ENCODE data around the gene MLC1.

MLC1 gene

DNA sequence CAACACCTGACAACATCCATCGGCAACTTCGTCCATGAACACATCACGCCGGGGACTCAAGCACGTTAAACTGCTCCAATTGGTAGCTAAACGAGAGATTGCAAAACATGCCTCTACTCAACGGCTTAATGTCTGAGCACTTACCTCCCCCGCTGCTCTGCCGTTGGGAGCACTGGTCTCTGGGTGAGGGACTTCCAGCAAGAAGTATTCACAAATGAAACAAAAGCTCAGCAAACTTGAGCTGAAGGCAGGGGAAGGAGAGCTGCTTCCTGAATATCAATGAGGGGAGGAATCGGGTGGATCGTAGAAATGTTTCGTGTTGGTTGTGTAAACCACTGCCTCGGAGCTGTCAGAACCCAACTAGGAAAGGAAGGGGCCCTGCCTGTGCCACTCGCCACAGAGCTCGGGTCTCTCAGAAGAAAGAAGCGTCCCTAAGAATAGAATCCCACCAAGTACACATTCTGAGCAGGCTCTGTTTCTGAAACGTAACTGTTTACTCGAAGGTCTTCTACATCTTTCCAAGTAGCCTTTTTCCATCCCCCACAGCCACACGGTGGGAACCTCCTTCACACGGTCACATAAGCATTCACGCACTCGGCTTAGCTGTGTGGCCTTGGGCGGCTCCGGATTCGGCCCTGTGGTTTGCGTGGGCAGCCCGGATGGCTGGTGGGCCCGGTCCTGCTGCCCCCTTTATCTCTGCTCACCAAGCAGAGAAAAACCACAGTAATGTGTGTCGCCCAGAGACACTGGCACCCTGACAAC is at the start of gene MLC1:
MLC1 (minus strand) TSS at position 216 of the 762 bp plus-strand sequence. CDS start 524 bp downstream, outside the sequence.
- TF ChIP-seq, protein P1, sequence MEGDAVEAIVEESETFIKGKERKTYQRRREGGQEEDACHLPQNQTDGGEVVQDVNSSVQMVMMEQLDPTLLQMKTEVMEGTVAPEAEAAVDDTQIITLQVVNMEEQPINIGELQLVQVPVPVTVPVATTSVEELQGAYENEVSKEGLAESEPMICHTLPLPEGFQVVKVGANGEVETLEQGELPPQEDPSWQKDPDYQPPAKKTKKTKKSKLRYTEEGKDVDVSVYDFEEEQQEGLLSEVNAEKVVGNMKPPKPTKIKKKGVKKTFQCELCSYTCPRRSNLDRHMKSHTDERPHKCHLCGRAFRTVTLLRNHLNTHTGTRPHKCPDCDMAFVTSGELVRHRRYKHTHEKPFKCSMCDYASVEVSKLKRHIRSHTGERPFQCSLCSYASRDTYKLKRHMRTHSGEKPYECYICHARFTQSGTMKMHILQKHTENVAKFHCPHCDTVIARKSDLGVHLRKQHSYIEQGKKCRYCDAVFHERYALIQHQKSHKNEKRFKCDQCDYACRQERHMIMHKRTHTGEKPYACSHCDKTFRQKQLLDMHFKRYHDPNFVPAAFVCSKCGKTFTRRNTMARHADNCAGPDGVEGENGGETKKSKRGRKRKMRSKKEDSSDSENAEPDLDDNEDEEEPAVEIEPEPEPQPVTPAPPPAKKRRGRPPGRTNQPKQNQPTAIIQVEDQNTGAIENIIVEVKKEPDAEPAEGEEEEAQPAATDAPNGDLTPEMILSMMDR (IDR thresholded peaks at IDR 0.05; ENCODE audit: low read depth, low read length, missing control alignments), result no peak
- DNase-seq (ENCODE audit: low read depth), result no peak
- no peak within 1 kb of the TSS for H3K4me3 ChIP-seq (ENCODE audit: low read depth, low read length)

GRCh38 chr22:50134481-50134880 is 49.3 kb upstream of the MLC1 start:
- H3K4me3 ChIP-seq (ENCODE audit: low read depth, low read length), result no peak overlapping the region
- no peak for DNase-seq (ENCODE audit: low read depth)
- TF ChIP-seq, protein P1 (IDR thresholded peaks at IDR 0.05; ENCODE audit: low read depth, low read length, missing control alignments), result no peak

DNA sequence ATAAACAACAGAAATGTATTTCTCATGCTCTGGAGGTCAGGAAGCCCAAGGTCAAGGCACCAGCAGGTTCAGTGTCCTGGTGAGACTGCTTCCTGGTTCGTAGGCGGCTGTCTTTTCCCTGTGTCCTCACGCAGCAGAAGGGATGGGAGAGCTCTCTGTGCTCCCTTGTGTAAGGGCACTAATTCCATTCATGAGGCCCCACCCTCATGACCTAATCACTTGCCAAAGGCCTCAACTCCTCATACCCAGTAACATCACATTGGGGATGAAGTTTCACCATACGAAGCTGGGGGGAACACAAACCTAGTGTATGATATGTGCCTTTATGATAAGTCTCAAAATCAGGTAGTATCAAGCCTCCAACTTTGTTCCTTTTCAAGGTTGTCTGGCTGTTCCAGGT is 46.7 kb upstream of the MLC1 start:
- TF ChIP-seq, protein P1 (IDR thresholded peaks at IDR 0.05; ENCODE audit: low read depth, low read length, missing control alignments), result no peak
- H3K4me3 ChIP-seq (ENCODE audit: low read depth, low read length), result no peak overlapping the region
- no peak for DNase-seq (ENCODE audit: low read depth)

GRCh38 chr22:50129121-50129736 is 44.0 kb upstream of the MLC1 start:
- DNase-seq (ENCODE audit: low read depth), result no peak
- TF ChIP-seq, protein P1 (IDR thresholded peaks at IDR 0.05; ENCODE audit: low read depth, low read length, missing control alignments), result no peak
- no peak overlapping the region for H3K4me3 ChIP-seq (ENCODE audit: low read depth, low read length)

DNA sequence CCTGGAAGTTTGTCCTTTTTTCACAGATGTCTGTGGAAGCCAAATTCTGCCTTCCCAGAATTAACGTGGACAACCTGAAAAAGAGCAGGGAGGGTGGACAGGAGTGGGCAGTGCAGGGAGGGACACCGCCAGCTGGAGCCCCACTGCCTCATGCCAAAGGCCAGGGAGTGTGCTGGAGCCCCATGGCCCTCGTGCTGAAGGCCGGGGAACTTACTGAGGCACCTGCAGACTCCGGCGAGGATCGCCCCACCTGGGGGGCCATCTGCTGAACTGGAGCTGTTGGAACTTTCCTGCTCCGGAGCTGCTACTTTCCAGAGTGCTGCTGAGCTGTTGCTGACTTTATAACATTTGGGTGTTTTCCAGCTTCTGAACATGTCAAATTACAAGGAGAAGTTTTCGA is 39.8 kb upstream of the MLC1 start:
- TF ChIP-seq, protein P1 (IDR thresholded peaks at IDR 0.05; ENCODE audit: low read depth, low read length, missing control alignments), result no peak
- H3K4me3 ChIP-seq (ENCODE audit: low read depth, low read length), result no peak overlapping the region
- DNase-seq (ENCODE audit: low read depth), result no peak

GRCh38 chr22:50123119-50123518 is 37.9 kb upstream of the MLC1 start:
- TF ChIP-seq, protein P1 (IDR thresholded peaks at IDR 0.05; ENCODE audit: low read depth, low read length, missing control alignments), result no peak
- DNase-seq (ENCODE audit: low read depth), result no peak
- H3K4me3 ChIP-seq (ENCODE audit: low read depth, low read length), result no peak overlapping the region
